NB4 (cell line): ENCODE measurements around the gene ZDHHC23.

Experiments used
- DNase-seq: peaks from one replicate; pipeline ENCODE4 v3.0.0; 2010; ENCODE audit warnings: low read depth
- H3K4me3 ChIP-seq: one replicate; pipeline ENCODE4 v1.5.1; 2011; ENCODE audit warnings: mild to moderate bottlenecking, low read depth, low read length, moderate library complexity
- CTCF ChIP-seq: IDR thresholded peaks from one replicate; pipeline ENCODE4 v1.5.1; 2012; ENCODE audit warnings: low read depth, low read length
- MAX ChIP-seq: IDR thresholded peaks from 2 replicates; pipeline ENCODE4 v1.6.1; 2011; ENCODE audit warnings: low read depth, low read length
- MYC ChIP-seq: IDR thresholded peaks from 2 replicates; pipeline ENCODE4 v1.6.1; 2011; ENCODE audit warnings: low read depth, low read length
- POLR2A ChIP-seq: IDR thresholded peaks from 2 replicates; pipeline ENCODE4 v1.6.1; 2011; ENCODE audit warnings: mild to moderate bottlenecking; ENCODE audit not compliant: insufficient read length; ENCODE audit errors: extremely low read depth

The ZDHHC23 gene

GRCh38 chr3:114011059-114011797 lies 63.4 kb downstream of the ZDHHC23 start:
- TF ChIP-seq MAX (no peak), CTCF (no peak), MYC (no peak), POLR2A (no peak)
- DNase-seq: no peak

More at GRCh38 chr3:114011059-114011797, 63.4 kb downstream of the ZDHHC23 start:
- no peak overlapping the region for H3K4me3 ChIP-seq
